Progenitor cell of endocrine pancreas (in vitro differentiated cells): ENCODE measurements around the gene ILKAP. TPM values are rescaled to one million over a fixed set of nuclear protein-coding genes. Genes with fewer than 3 reads are reported as not detected.

Experiments used
- DNase-seq: peaks from one replicate; pipeline ENCODE4 v3.0.0; 2021; ENCODE audit warnings: low spot score; ENCODE audit not compliant: unreplicated experiment
- H3K27ac Mint-ChIP-seq: 2 replicates; pipeline ENCODE4 v1.8.0; 2021; ENCODE audit warnings: mild to moderate bottlenecking, moderate library complexity, mixed read lengths
- H3K27me3 Mint-ChIP-seq: 2 replicates; pipeline ENCODE4 v1.8.0; 2021; ENCODE audit warnings: mixed read lengths
- H3K36me3 Mint-ChIP-seq: 2 replicates; pipeline ENCODE4 v1.8.0; 2022; ENCODE audit warnings: mixed read lengths; ENCODE audit not compliant: insufficient read depth
- H3K4me1 Mint-ChIP-seq: 2 replicates; pipeline ENCODE4 v1.8.0; 2021; ENCODE audit warnings: low read depth, mixed read lengths
- H3K4me3 Mint-ChIP-seq: 2 replicates; pipeline ENCODE4 v1.8.0; 2021; ENCODE audit warnings: low read depth, mild to moderate bottlenecking, moderate library complexity, mixed read lengths
- H3K9me3 Mint-ChIP-seq: 2 replicates; pipeline ENCODE4 v1.8.0; 2021; ENCODE audit warnings: low read depth, mixed read lengths
- total RNA-seq: library from RNA; stranded (reverse); gene quantifications from 2 replicates; pipeline ENCODE4 v1.2.1, GENCODE V29; 2021
- TF ChIP-seq, protein P1 (sequence below): fragments of 200-600 bp; sonication (generic); IDR thresholded peaks from one replicate; pipeline ENCODE4 v1.5.0; 2021; ENCODE audit warnings: antibody characterized with exemption, mild to moderate bottlenecking; ENCODE audit not compliant: unreplicated experiment

The ILKAP gene
- total RNA-seq, 1 donor from 2014 or later = 56.3 TPM

GRCh38 chr2:238129166-238130010 lies 74.1 kb downstream of the ILKAP start:
- TF ChIP-seq, protein P1, sequence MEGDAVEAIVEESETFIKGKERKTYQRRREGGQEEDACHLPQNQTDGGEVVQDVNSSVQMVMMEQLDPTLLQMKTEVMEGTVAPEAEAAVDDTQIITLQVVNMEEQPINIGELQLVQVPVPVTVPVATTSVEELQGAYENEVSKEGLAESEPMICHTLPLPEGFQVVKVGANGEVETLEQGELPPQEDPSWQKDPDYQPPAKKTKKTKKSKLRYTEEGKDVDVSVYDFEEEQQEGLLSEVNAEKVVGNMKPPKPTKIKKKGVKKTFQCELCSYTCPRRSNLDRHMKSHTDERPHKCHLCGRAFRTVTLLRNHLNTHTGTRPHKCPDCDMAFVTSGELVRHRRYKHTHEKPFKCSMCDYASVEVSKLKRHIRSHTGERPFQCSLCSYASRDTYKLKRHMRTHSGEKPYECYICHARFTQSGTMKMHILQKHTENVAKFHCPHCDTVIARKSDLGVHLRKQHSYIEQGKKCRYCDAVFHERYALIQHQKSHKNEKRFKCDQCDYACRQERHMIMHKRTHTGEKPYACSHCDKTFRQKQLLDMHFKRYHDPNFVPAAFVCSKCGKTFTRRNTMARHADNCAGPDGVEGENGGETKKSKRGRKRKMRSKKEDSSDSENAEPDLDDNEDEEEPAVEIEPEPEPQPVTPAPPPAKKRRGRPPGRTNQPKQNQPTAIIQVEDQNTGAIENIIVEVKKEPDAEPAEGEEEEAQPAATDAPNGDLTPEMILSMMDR = no peak
- no peaks in the 10 kb centered on the region for H3K36me3 Mint-ChIP-seq
- H3K27me3 Mint-ChIP-seq = peaks cover 3% of the 10 kb centered on the region
- H3K4me1 Mint-ChIP-seq = no peaks in the 10 kb centered on the region
- no peak overlapping the region for H3K27ac Mint-ChIP-seq
- H3K9me3 Mint-ChIP-seq = no peaks in the 10 kb centered on the region
- H3K4me3 Mint-ChIP-seq = no peak overlapping the region
- no peak for DNase-seq

DNA sequence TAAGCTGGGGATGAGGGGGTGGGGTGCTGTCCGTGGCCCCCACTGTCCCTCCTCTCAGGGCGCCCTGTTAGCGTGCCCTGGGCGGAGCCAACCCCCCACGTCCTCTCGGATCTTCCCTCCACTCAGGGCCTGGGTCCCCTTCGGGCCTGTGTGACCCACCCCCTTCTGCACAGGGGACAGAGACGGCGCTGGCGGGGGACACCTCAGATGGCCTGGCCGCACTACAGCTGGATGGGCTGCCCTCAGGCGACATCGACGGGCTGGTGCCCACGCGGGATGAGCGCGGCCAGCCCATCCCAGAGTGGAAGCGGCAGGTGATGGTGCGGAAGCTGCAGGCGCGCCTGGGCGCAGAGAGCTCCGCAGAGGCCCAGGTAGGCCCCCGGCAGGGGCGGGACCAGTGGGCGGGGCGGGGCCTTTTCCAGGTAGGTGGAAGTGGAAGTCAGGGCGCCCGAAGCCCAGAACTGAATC lies 74.9 kb downstream of the ILKAP start:
- no peak for DNase-seq
- Mint-ChIP-seq H3K36me3 (no peaks in the 10 kb centered on the region), H3K27ac (no peak overlapping the region), H3K4me3 (no peak overlapping the region), H3K27me3 (peaks cover 2% of the 10 kb centered on the region), H3K9me3 (no peaks in the 10 kb centered on the region), H3K4me1 (no peaks in the 10 kb centered on the region)
- TF ChIP-seq, protein P1 = no peak

GRCh38 chr2:238128061-238128440 lies 75.4 kb downstream of the ILKAP start:
- TF ChIP-seq, protein P1 = no peak
- H3K9me3 Mint-ChIP-seq = no peaks in the 10 kb centered on the region
- no peaks in the 10 kb centered on the region for H3K36me3 Mint-ChIP-seq
- no peak overlapping the region for H3K4me3 Mint-ChIP-seq
- DNase-seq = no peak
- no peaks in the 10 kb centered on the region for H3K4me1 Mint-ChIP-seq
- H3K27ac Mint-ChIP-seq = no peak overlapping the region
- H3K27me3 Mint-ChIP-seq = no peaks in the 10 kb centered on the region

DNA sequence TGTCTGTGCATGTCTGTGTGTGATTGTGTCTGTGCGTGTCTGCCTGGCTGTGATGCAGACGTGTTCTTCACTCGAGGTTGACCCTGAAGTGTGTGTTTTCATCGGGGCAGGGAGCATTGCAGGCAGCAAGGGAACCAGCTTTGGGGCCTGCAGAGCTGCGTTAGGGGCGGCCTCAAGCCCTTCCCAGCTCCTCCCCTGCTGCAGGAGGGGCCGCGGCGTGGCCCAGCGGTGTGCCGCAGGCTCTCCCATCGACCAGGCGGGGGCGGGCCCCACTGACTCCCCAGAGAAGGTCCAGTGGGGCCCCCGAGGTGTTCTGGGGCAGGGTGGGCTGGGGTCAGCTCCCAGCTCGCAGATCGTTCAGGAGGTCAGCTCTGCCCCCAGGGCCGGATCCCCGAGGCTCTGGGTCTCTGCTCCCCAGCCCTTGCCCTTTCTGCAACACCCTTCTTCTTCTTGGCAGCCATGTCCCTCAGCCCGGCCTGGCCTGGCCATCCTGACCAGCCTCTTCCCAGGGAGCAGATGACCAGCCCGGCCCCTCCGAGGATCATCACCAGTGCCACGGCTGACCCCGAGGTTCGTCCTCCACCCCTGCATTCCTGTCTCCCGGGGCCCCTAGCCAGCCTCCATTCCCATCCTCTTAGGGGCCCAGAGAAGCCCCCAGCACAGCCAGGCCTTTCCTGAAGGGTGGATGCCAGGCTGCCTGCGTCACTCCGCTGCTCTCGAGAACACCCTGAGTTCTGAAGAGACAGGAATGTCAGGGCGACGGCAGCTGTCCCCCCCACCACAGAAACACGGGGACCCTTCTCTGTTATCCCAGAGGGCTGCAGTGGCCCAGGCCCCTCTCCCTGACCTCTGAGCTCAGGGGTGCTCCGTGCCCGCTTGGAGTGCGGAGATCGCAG lies 76.1 kb downstream of the ILKAP start:
- DNase-seq = no peak
- TF ChIP-seq, protein P1 = no peak
- H3K4me1 Mint-ChIP-seq = no peaks in the 10 kb centered on the region
- H3K36me3 Mint-ChIP-seq = no peaks in the 10 kb centered on the region
- no peak overlapping the region for H3K27ac Mint-ChIP-seq
- no peak overlapping the region for H3K4me3 Mint-ChIP-seq
- no peaks in the 10 kb centered on the region for H3K9me3 Mint-ChIP-seq
- H3K27me3 Mint-ChIP-seq = no peaks in the 10 kb centered on the region

- Mint-ChIP-seq H3K4me1 (no peaks in the 10 kb centered on the region), H3K4me3 (no peak overlapping the region), H3K36me3 (no peaks in the 10 kb centered on the region), H3K9me3 (no peaks in the 10 kb centered on the region), H3K27ac (no peak overlapping the region), H3K27me3 (no peaks in the 10 kb centered on the region)
- DNase-seq = no peak
- TF ChIP-seq, protein P1 = no peak
Measured at GRCh38 chr2:238126775-238127164, 76.7 kb downstream of the ILKAP start.
